ENCODE measurements around the gene CYB5R3. TPM values are rescaled to one million over a fixed set of nuclear protein-coding genes. Genes with fewer than 3 reads are reported as not detected.
"Not testable (repeated sequence)": the region's sequence is repeated elsewhere in the genome, so short reads cannot be mapped to it uniquely, and the experiment has no call there.

Gene CYB5R3
- total RNA-seq, 1 experiment from 2014 or later, result 106 TPM

- no peak overlapping the region for H3K4me3 ChIP-seq
- ChIA-PET POLR2A (ENCODE audit: unreplicated experiment) (no interaction called here), CTCF (no interaction called here)
- no peak overlapping the region for H3K4me2 ChIP-seq
- no peaks in the 10 kb centered on the region for H3K79me2 ChIP-seq (ENCODE audit: low read depth)
- no peaks in the 10 kb centered on the region for H3K27me3 ChIP-seq (ENCODE audit: insufficient read depth, low read depth)
- no peak for TF ChIP-seq EZH2 (IDR thresholded peaks at IDR 0.05; ENCODE audit: low read depth)
- no peak for TF ChIP-seq CTCF (conservative IDR thresholded peaks at IDR 0.05)
- no peak for DNase-seq
- H3K9me3 ChIP-seq (ENCODE audit: insufficient read depth, low read depth), result peaks cover 6% of the 10 kb centered on the region; the same call in 1 of the 2 replicates
- H3F3A ChIP-seq (ENCODE audit: insufficient read depth, low read depth), result peaks cover 23% of the 10 kb centered on the region; the same call in 1 of the 2 replicates
- no TSS peak for BruUV-seq (replicated peaks)
- H3K4me1 ChIP-seq (replicated peaks; ENCODE audit: insufficient read depth), result peaks cover 6% of the 10 kb centered on the region; the same call in 1 of the 2 replicates
- H4K20me1 ChIP-seq (ENCODE audit: insufficient read depth), result no peaks in the 10 kb centered on the region
- no peaks in the 10 kb centered on the region for H3K9me2 ChIP-seq (ENCODE audit: insufficient read depth)
- intact Hi-C loops (cut with micrococcal nuclease; ENCODE audit: unreplicated experiment), result no loop called here
- no peak overlapping the region for H3K27ac ChIP-seq
- H3K36me3 ChIP-seq (ENCODE audit: low read depth), result no peaks in the 10 kb centered on the region
- no peak overlapping the region for H2AFZ ChIP-seq
Observed at GRCh38 chr22:42673898-42674401, 24.8 kb upstream of the CYB5R3 start.

- H3F3A ChIP-seq (ENCODE audit: insufficient read depth, low read depth), result peaks cover 23% of the 10 kb centered on the region; the same call in 1 of the 2 replicates
- H3K79me2 ChIP-seq (ENCODE audit: low read depth); H3K4me3 ChIP-seq; CTCF ChIA-PET; H3K36me3 ChIP-seq (ENCODE audit: low read depth); H3K9me2 ChIP-seq (ENCODE audit: insufficient read depth); H3K4me2 ChIP-seq; H4K20me1 ChIP-seq (ENCODE audit: insufficient read depth); H3K27me3 ChIP-seq (ENCODE audit: insufficient read depth, low read depth); intact Hi-C loops (cut with micrococcal nuclease; ENCODE audit: unreplicated experiment); H3K4me1 ChIP-seq (replicated peaks; ENCODE audit: insufficient read depth); H2AFZ ChIP-seq; H3K9me3 ChIP-seq (ENCODE audit: insufficient read depth, low read depth); BruUV-seq (replicated peaks); POLR2A ChIA-PET (ENCODE audit: unreplicated experiment); DNase-seq; H3K27ac ChIP-seq: not testable (repeated sequence)
Observed at GRCh38 chr22:42673071-42673470, 23.9 kb upstream of the CYB5R3 start.

DNA sequence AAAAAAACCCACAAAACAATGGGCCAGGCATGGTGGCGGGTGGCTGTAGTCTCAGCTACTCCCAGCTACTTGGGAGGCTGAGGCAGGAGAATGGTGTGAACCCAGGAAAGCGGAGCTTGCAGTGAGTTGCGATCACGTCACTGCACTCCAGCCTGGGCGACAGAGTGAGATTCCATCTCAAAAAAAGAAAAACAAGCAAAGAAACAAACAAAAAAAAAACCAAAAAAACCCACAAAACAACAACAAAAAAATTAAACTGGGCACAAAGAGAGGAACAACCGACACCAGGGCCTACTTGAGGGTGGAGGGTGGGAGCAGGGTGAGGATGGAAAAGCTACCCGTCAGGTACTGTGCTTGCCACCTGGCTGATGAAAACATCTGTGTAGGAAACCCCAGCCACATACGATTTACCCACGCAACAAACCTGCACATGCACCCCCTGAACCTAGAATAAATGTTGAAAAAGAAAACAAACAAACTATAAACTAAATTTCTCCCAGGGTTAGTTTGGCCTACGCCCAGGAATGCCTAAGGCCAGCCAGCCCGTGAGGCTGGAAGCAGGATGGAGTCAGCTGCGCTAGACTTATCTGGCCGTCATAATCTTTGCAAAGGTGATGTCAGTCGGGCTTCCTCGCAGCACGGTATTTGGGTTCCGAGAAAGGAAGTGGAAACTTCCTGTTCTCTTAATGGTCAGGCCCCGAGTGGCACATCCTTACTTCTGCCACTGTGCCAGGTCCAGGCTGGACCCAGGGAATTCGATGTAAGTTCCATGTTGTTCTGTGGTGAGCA is 21.9 kb upstream of the CYB5R3 start:
- ChIA-PET CTCF (no interaction called here), POLR2A (ENCODE audit: unreplicated experiment) (no interaction called here)
- no TSS peak for BruUV-seq (replicated peaks)
- Histone ChIP-seq H4K20me1 (ENCODE audit: insufficient read depth) (no peaks in the 10 kb centered on the region), H3K4me1 (replicated peaks; ENCODE audit: insufficient read depth) (no peaks in the 10 kb centered on the region), H2AFZ (no peak overlapping the region), H3K9me2 (ENCODE audit: insufficient read depth) (no peaks in the 10 kb centered on the region), H3K4me2 (no peak overlapping the region), H3K9me3 (ENCODE audit: insufficient read depth, low read depth) (no peaks in the 10 kb centered on the region), H3K36me3 (ENCODE audit: low read depth) (no peaks in the 10 kb centered on the region), H3K27me3 (ENCODE audit: insufficient read depth, low read depth) (no peaks in the 10 kb centered on the region), H3K27ac (no peak overlapping the region), H3K79me2 (ENCODE audit: low read depth) (no peaks in the 10 kb centered on the region), H3F3A (ENCODE audit: insufficient read depth, low read depth) (peaks cover 12% of the 10 kb centered on the region; the same call in 1 of the 2 replicates), H3K4me3 (no peak overlapping the region)
- no peak for DNase-seq
- TF ChIP-seq CTCF (conservative IDR thresholded peaks at IDR 0.05) (no peak), EZH2 (IDR thresholded peaks at IDR 0.05; ENCODE audit: low read depth) (no peak)
- intact Hi-C loops (cut with micrococcal nuclease; ENCODE audit: unreplicated experiment), result no loop called here

All from PC-9 (cell line).